HG02885 (cell line): Measurements from ENCODE around the gene ASB18.

Source experiments
- ATAC-seq: cut with Tn5 transposase; IDR thresholded peaks from one replicate; pipeline ENCODE4 v1.9.1; 2021; ENCODE audit warnings: mild to moderate bottlenecking; ENCODE audit not compliant: unreplicated experiment, poor library complexity

ASB18 gene

DNA sequence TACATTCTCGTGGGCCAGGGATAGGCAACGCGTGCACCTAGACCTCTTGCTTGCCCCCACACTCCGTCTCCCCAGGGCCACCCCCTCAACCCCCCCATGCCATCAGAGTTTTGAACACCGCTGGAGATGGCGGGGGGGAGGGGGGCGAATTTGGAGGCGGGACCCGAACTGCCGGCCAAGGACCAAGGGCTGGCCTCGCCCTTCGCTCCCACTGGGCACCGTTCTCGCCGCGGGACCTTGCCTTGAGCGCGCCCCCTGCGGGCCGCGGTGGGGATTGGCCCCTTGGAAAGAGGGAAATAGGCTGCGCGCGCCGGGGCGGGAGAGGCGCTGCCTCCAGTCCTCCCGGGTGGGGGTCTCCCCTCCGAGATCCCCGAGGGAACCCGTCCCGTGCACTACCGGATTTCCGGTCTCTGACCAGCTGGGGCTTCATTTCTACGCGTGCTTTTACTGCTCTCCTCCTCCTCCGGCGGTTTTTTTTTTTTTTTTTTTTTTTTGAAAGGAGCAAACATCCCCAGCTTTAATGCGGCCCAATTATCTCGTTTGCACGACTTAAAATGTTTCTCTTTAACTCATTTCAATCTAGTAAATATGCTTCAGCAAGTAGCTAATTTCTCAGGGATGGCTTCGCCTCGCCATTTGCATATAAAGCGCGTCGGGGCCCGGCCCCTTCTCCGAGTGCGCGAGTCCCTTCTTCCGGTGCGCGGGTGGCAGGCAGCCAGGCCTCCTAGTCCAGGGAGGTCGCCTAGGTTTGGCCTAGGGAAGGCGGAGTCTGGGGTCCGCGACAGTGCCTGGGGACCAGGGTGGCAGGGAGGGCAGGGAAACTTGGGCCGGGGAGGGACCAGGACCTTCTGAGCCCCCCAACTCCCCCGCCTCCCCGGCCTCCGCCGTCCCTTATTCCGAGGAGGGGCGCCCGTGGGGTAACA is 86.0 kb downstream of the ASB18 start:
- no peak for ATAC-seq

DNA sequence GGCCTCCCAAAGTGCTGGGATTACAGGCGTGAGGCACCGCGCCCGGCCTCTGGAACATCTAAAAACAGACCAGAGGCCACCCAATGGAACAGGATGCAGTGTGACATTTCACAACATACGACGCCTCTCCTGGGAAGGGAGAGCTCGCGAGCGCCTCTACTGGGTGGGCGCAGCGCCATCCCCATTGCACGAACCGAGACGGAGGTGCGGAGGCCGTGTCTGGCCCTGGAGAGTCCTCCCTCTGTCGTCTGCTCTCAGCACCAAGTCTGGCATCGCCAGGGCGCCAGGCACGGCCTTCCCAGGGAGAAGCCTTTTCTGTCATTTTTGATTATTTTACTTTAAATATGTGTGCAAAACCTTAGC is 86.6 kb downstream of the ASB18 start:
- ATAC-seq = no peak

DNA sequence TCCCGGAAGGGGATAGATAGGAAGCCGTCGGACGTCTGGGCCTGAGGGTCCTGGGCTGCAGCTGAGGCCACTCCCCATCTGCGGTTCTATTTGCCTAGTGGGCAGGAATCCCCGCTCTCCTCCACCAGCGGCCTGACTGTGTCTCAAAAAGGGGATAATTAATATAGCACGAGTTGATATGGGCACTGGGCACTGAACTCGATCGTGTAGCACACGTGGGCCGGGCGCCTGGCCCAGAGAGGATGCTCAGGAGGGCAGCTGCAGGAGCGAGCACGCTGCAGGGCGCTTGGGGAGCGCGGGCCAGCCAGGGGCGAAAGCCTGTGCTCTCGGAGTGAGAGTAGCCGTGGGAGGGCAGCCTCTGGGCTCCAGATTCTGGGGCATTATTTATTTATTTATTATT is 87.3 kb downstream of the ASB18 start:
- no peak for ATAC-seq

DNA sequence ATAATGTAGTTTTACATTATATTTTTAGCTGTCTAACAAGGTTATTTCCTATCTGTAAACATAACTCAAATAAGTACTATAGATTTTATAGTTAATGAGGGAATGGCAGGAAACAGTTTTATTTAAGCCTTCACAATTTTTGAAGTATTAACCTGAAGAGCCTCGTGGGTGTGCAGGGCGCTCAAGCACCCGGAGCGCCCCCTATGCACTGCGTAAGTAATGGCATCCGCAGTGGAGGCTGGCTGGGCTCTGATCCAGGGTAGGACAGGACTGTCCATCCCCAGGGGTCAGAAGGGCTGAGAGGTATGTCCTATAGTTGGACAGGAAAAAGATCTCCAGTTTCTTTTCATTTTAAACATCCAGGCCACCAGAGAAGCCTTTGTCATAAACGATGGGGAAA is 87.8 kb downstream of the ASB18 start:
- ATAC-seq = no peak

DNA sequence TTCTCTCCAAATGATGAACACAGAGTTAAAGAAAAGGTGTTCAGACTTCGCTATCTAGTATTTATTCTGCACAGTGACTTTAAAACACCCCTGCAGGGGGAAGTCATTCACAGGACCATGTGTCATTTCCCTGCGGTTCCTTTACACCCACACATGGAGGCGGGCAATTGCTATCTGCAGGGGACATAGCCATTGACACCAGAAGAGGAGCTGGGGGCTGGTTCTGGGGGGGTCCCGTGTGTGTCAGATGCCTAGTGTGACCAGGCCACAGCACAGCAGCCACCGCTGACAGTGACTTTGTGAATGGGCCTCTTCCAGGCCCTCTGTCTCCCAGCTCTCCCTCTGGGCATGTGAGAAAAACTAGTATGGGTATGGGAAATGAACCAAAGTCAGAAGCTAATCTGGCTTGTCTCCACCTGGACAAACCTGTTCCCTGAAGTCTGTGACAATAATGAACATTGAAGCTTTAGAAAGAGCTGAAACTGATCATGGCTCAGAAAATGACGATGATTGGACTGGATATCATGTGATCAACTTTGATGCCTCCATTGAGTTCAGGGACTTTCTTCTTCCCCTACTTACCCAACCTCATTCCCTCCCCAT is 88.6 kb downstream of the ASB18 start:
- no peak for ATAC-seq

DNA sequence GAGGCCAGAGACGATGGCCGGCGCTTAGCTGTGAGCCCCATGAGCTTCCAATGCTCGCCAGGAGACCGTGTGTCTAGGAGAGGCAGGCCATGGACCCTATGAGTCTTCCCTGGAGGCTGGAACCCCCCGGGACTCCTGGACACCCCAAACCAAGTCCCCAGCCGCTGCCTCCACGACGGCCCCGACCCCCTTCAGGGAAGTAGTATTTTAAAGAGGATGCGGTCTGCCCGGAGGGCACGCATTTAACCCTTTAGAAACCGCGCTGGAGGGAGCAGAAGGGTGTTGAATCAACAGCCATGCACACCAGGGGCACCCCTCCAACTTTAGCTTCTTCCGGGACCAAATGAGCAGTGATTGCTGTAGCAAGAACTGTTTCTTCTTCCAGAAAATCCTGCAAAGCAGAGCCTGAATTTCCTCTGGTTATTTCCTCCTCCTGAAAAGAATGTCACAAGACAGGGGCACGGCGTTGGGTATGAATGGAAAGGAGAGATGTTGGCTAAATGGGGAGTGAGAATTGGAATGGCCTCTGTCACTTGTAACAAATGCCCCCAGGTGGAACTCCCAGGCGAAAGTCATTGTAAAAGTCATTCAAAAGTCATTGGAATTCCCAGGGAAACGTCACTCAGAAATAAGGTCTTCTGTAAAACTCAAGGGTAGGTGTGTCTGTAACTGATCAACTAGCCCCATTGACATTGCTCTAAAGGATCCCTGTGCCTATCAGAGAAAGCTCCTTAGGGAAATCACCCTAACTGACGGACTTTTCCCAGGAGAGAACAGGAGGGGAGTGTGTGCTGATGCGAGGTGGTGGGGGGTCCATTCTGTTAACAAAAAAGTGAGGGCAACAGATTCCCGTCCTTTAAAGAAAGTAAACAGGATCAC is 90.2 kb downstream of the ASB18 start:
- ATAC-seq = no peak

DNA sequence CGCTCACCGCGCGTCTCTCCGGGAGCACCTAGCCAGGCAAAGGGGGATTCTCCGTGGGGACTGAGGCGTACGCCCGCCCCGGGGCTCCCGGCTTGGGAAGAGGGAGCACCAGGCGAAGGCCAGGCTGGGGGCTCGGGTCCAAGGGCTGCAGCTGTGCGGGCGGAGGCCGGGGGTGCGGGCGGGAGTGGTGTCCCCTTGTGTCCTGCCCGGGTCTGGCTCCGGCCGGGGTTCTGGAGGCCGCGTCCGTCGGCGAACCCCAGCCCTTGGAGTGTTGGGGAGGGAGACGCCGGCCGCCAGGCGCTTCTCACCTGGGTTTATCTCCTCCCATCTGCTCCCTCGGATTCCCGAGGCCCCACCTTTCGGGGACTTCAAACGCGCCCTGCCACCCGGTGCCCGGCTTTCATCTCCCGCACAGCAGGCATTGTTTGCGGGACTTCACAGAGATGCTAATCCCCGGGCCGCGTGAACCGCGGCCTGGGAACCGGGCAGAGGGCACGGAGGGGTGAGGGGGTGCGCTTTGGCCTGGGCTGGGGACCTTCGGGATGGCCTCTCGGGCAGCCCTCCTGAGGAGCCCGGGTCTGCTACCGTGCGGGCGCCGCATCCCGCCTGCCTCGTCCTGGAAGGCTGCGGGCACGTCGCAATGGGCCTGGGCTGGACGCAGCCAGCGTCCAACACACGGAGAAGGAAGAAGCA is 91.0 kb downstream of the ASB18 start:
- no peak for ATAC-seq

DNA sequence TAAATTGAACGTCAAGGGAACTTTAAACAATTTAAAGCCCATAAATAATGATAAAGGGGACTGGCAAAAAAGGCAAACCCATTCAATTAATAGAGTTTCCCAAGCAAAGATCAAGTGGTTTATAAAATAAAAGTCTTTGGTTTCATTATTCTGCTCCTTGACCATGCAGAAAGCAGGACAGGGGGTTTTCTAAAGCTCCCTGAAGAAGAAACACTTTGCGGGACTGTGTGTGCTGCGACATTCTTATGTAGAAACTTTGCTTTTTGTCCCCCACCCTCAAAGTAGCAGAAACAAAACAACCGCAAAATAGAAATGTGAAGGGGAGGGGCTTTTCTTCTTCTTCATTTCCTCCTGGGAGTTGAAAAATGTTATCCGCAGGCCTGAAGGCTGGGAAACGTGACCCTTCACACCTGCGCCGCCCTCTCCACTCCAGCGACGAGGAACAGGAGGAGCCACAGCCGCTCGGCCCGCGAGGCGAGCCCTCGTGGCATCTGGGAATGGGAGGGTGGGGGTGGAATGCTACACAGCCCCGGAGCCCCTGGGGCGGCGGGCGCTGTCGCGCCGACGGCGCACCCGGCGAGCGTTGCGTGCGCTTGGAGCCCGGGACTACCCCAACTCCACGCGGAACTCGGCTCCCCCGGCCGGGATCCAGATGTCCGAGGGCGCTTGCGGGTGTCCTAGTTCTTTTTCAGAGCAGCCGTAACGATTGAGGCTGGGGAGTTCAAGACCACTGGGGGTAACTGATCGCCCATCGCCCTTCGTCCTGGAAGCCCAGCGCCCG is 91.8 kb downstream of the ASB18 start:
- ATAC-seq = no peak

DNA sequence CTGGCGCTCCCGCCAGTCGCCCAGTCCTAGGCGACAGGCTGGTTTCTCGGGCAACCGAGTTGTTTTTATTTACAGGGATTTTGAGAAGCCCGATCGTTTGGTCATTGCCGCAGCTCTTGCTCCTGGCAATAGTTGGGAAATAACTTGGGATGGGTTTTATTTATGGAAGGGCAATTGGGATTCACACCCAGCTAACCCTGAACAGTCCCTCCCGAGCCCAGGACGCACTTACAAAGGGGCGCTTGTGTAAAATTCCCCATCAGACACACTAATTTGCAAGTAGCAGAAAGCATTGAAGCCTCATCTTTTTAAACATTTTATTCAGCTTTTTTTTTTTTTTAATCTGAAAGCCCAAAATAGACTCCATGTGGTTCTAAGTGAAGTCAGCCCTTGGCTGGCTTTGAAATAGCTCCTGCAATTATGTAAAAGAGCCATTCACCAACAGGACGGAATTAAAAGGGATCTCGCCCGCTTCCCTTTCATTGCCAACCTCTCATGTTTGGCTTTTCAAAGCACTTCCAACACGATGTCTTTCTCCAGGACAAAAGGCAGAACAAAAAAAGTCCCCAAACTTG is 92.4 kb downstream of the ASB18 start:
- no peak for ATAC-seq

DNA sequence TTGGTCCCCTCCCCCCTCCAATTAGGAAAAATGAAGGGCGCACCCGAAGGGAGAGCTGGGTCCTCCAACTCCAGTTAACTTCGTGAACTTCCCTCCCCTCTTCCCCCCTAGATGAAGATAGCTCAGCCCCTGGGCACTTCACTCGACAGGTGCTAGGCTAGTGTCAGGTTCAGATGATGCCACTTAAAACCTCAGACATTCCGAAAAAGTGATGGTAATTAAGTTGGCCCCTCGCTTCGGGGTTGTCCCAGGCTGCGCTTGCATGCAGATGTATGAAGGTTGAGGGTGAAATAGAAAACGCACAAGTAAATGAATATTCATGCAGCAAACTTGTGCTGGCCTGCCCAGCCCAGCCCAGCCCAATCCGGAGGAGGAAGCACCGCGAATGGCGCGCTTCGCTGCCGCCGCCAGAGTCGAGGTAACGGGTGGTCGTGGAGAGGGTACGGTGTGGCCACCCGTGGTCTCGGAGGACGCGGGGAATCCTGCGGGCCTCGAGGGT is 93.0 kb downstream of the ASB18 start:
- ATAC-seq = no peak

DNA sequence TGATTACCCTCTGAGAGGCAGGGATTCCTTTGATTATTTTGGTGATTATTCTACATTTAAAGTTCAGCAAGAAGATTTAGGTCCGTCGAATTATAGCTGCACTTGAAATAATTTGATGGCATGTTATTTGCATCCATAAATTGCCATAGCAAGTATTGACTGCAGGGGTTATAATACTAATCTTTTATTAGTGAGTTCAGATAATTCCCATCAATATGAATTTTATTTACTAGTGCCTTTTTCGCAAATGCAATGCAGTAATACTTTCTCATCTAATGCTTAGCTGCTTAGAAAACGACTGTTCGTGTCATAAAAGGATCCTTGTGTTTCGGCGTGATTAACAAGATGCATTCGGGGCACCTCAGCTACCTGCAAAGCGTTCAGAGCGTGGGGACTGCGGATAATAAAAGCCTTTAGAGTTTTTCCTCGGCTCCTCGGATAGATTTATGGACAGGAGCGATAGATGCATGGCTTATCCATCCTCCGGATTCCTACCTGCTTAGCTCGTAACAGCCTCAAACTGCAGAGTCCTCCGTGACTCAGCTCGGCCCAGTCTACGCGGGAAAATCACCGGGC is 93.5 kb downstream of the ASB18 start:
- ATAC-seq = no peak

DNA sequence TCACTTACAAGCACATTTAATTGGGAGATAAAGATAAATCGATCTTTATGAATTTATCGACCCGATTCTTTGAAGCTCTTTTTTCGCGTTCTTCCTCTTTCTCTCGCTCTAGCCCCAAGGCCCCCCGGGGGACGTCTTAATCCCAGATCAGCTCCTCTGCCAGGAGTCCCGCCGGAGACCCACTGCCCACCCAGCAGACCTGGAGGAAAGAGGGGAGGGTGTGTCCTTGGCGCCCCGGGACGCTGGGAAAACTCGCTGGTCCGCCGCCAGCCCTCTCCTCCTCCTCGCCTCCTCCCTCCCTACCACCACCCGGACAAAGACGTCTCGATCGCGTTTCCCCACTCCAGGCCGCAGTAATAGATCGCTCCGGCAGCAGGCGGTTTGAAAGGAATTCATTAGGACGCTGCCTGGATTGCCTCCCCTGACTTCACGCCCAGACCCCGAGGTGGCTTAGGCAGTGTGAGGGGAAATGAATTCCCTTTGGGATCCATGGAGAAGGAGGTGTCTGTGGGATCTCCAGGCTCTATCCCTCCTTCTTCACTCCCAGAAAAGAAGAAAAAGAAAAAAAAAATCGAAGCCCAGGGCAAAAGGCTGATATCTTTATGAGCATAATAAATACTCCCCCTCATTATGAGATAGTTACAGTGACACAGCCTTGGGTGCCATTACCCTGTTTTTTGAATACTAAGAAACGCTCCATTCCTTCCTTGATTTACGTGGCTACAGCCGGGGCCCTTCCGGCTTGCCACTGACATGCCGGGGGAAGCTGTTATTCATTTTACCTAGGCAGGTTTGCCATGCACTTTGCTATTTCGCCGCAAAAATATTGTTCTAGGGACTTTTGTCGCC is 94.2 kb downstream of the ASB18 start:
- no peak for ATAC-seq

DNA sequence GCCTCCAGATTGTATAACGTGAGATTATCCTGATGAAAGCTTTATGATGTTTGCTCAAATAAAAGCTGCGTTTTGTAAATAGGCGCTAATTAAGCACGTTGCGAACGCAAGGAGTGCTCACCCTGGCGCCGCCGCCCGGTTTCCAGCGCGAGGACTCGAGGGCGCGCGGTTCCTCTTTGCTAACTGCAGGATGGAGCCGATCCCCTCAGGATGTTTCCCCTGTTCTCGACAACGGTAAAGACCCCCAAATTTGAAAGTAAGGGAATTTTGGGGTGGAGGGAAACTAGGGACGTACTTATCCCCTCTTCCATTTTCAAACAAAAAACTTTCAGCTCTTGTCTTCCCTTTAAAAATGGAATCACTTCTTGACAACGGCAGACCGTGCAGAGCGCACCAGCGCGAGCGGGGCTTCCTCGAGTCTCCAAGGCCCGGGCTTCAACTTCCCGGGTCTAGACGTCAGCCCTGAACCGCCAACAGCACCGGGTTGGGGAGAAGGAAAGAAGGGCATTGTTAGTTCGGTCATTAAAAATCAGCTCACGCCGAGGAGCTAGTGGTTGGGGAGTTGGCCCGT is 95.0 kb downstream of the ASB18 start:
- no peak for ATAC-seq

DNA sequence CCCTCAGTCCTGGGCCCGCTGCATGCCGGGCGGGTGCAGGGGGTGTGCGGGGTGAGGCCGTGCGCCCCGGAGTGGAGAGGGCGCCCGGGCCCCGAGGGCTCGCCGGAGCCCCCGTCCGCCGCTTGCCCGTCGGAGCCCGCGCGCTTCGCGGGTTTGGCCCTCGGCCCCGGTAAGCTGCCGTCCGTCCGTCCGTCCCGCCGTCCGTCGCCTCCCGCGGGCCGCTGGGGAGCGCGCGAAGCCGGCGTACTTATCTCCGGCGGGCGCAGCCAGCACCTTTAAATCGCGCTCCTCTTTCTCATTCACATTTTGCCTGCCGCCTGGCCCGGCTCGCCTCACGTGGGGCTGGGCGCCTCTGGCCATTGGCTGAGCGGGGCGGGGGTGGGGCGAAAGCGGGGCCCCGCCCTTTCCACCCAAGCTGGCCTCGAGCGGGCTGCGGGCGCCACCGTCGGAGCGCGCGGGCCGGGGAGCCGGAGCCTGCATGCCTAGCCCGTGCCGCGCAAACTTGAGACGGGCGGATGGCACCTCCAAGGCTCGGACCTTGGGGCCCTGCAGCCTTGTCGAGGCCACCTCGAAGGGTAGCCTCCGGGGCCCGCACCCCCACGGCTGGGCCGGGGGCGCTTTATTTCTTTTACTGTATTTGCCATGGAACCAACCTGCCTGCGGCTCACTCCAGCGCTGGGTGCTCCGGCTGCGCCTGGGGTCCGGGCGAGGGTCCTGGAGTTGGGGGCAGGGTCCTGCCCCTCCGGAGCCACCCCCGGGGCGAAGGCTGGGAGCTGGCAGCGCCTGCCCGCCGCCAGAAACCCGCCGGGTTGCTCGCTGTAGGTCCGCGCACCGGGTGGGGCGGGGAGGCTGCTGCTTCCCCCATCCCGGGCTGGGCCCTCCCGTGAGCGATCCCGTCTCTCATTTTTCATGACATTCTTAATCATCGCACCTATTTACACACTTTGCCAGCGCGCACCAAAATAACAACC is 95.8 kb downstream of the ASB18 start, which contains the start of gene GBX2:
Gene GBX2 (minus strand): TSS at position 277 of the 971 bp plus-strand sequence. CDS start 415 bp downstream, outside the sequence.
- ATAC-seq = no peak

DNA sequence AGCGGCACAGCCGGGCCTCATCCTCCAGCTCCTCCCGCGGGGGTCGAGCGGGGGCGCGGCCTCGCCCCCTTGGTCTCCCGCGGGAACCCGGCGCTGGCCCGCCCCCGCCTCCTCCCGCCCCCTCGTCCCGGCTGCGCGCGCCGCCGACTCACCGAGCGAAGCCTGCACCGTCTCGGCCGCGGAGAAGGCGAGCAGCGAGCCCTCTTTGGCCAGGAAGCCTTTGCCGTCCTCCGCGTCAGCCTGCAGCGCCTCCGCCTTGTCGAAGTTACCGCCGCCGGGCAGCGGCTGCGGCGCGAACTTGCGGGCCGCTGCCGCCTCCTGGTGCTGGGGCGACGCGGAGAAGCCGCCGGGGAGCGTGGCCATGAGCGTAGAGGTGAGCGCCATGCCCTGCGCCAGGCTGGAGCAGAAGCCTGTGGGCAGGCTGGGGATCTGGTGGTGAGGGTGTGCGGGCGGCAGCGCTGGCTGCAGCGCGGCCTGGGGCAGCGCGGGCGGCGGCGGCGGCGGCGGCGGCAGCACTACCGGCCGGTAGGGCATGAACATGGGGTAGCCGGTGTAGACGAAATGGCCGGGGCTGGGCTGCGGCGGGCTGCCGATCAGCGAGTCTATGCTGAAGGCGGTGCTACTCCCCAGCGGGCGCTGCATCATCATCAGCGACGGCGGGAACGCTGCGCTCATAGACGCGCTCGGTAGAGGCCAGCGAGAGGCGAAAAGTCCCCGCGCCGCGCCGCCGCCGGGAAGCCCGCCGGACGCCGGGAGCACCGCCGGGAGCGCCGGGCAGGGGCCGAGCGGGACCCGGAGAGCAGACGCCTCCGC is 96.7 kb downstream of the ASB18 start:
- ATAC-seq = no peak
